ENCODE data around the gene CCNYL1. TPM values are rescaled to one million over a fixed set of nuclear protein-coding genes. Genes with fewer than 3 reads are reported as not detected.
"Not testable (repeated sequence)": the region's sequence is repeated elsewhere in the genome, so short reads cannot be mapped to it uniquely, and the experiment has no call there.

The CCNYL1 gene
- total and polyA plus RNA-seq, 2 donors from 2014 or later = 6.7 to 14.6 TPM

DNA sequence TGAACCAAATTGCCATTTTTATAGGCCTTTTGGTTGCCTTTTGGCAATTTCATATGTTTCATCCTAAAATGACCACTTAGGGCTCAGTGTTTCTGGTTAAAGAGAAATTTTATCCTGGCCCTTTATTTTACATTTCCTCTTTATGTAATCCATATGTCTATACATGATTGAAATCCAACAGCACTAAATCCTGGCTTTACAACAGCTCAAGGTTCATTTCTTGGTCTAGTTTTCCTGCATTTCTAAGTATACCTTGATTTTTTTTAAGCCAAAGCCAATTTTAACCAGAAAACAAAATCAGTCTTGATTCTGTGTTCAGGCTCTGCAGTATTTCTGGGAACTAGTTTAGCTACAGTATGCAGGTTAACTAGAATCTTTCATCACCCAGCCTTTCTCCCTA lies 46.6 kb downstream of the CCNYL1 start:
- H3K4me1 ChIP-seq (ENCODE audit: control insufficient read depth in 2 of 3, insufficient read depth in 2 of 3, low read depth in 1 of 3, low read length in 3 of 3) = no peaks in the 10 kb centered on the region
- FAIRE-seq (no peak), DNase-seq (no peak)
- H3K4me3 ChIP-seq (ENCODE audit: low read length in 3 of 3) = no peak overlapping the region
- no peaks in the 10 kb centered on the region for H3K9me3 ChIP-seq (ENCODE audit: control insufficient read depth in 2 of 3, insufficient read depth in 1 of 3, low read length in 3 of 3)
- no peak overlapping the region for H3K27ac ChIP-seq (ENCODE audit: low read depth in 2 of 2, low read length in 2 of 2)
- H3K9ac ChIP-seq (ENCODE audit: low read length in 3 of 3) = no peak overlapping the region
- H3K27me3 ChIP-seq (ENCODE audit: control insufficient read depth, insufficient read depth, low read length) = no peaks in the 10 kb centered on the region
- intact Hi-C loops (cut with DNase I) = no loop called here
- TF ChIP-seq, protein P1, sequence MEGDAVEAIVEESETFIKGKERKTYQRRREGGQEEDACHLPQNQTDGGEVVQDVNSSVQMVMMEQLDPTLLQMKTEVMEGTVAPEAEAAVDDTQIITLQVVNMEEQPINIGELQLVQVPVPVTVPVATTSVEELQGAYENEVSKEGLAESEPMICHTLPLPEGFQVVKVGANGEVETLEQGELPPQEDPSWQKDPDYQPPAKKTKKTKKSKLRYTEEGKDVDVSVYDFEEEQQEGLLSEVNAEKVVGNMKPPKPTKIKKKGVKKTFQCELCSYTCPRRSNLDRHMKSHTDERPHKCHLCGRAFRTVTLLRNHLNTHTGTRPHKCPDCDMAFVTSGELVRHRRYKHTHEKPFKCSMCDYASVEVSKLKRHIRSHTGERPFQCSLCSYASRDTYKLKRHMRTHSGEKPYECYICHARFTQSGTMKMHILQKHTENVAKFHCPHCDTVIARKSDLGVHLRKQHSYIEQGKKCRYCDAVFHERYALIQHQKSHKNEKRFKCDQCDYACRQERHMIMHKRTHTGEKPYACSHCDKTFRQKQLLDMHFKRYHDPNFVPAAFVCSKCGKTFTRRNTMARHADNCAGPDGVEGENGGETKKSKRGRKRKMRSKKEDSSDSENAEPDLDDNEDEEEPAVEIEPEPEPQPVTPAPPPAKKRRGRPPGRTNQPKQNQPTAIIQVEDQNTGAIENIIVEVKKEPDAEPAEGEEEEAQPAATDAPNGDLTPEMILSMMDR (IDR thresholded peaks at IDR 0.05; ENCODE audit: borderline replicate concordance, extremely low read depth, insufficient read depth) = no peak
- peaks cover 0 to 6% (median 3%) of the 10 kb centered on the region in 3 donors for H3K36me3 ChIP-seq (ENCODE audit: control insufficient read depth in 2 of 3, insufficient read depth in 3 of 3, low read length in 3 of 3)

DNA sequence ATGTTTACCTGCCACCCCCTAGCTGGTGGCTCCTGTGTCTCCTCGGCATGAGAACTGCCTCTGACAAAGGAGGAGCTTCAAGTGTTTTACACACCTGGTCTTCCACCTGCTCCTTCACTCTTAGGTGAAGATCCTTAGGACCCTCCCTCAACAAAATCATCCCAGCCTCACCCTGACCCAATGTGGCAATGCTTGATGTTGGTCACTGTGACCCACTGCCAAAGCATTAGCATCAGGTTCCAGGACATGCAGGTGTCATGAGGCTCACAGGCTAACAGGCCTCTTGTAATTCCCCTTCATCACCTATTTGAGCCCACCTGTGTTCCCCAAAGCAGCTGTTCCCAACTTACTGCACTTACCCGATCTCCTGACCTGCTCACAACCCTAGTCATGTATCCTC lies 48.5 kb downstream of the CCNYL1 start:
- TF ChIP-seq, protein P1 (IDR thresholded peaks at IDR 0.05; ENCODE audit: borderline replicate concordance, extremely low read depth, insufficient read depth) = no peak
- no peak overlapping the region for H3K27ac ChIP-seq (ENCODE audit: low read depth in 2 of 2, low read length in 2 of 2)
- H3K27me3 ChIP-seq (ENCODE audit: control insufficient read depth, insufficient read depth, low read length) = no peaks in the 10 kb centered on the region
- intact Hi-C loops (cut with DNase I) = no loop called here
- no peak for FAIRE-seq
- H3K36me3 ChIP-seq (ENCODE audit: control insufficient read depth in 2 of 3, insufficient read depth in 3 of 3, low read length in 3 of 3) = peaks cover 0 to 3% (median 0%) of the 10 kb centered on the region in 3 donors
- no peak for DNase-seq
- H3K9ac ChIP-seq (ENCODE audit: low read length in 3 of 3) = no peak overlapping the region
- H3K4me3 ChIP-seq (ENCODE audit: low read length in 3 of 3) = no peak overlapping the region
- H3K4me1 ChIP-seq (ENCODE audit: control insufficient read depth in 2 of 3, insufficient read depth in 2 of 3, low read depth in 1 of 3, low read length in 3 of 3) = peaks cover 0 to 8% (median 3%) of the 10 kb centered on the region in 3 donors
- no peaks in the 10 kb centered on the region for H3K9me3 ChIP-seq (ENCODE audit: control insufficient read depth in 2 of 3, insufficient read depth in 1 of 3, low read length in 3 of 3)

GRCh38 chr2:207760453-207760852 lies 49.0 kb downstream of the CCNYL1 start:
- peaks cover 0 to 3% (median 0%) of the 10 kb centered on the region in 3 donors for H3K36me3 ChIP-seq (ENCODE audit: control insufficient read depth in 2 of 3, insufficient read depth in 3 of 3, low read length in 3 of 3)
- H3K9me3 ChIP-seq (ENCODE audit: control insufficient read depth in 2 of 3, insufficient read depth in 1 of 3, low read length in 3 of 3) = no peaks in the 10 kb centered on the region
- H3K27me3 ChIP-seq (ENCODE audit: control insufficient read depth, insufficient read depth, low read length) = no peaks in the 10 kb centered on the region
- no peak overlapping the region for H3K9ac ChIP-seq (ENCODE audit: low read length in 3 of 3)
- H3K4me1 ChIP-seq (ENCODE audit: control insufficient read depth in 2 of 3, insufficient read depth in 2 of 3, low read depth in 1 of 3, low read length in 3 of 3) = peaks cover 0 to 8% (median 3%) of the 10 kb centered on the region in 3 donors
- intact Hi-C loops (cut with DNase I) = no loop called here
- TF ChIP-seq, protein P1 (IDR thresholded peaks at IDR 0.05; ENCODE audit: borderline replicate concordance, extremely low read depth, insufficient read depth) = no peak
- no peak overlapping the region for H3K4me3 ChIP-seq (ENCODE audit: low read length in 3 of 3)
- FAIRE-seq = no peak
- no peak overlapping the region for H3K27ac ChIP-seq (ENCODE audit: low read depth in 2 of 2, low read length in 2 of 2)
- no peak for DNase-seq

DNA sequence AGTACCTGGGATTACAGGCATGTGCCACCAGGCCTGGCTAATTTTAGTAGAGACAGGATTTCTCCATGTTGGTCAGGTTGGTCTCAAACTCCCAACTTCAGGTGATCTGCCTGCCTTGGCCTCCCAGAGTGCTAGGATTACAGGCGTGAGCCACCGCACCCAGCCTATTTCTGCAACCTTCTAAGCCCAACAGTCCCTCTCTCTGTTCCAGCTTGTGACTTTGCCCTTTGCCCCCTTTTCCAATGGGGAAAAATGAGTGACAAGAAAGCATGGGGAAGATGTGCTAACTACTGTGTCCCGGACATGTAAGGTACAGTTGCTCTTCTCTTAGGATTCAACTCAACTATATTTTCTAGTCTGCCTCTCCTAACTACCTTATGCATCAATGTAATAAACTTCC lies 50.0 kb downstream of the CCNYL1 start:
- H3K9me3 ChIP-seq (ENCODE audit: control insufficient read depth in 2 of 3, insufficient read depth in 1 of 3, low read length in 3 of 3); FAIRE-seq; H3K9ac ChIP-seq (ENCODE audit: low read length in 3 of 3); H3K4me1 ChIP-seq (ENCODE audit: control insufficient read depth in 2 of 3, insufficient read depth in 2 of 3, low read depth in 1 of 3, low read length in 3 of 3); H3K27me3 ChIP-seq (ENCODE audit: control insufficient read depth, insufficient read depth, low read length); H3K27ac ChIP-seq (ENCODE audit: low read depth in 2 of 2, low read length in 2 of 2); DNase-seq; H3K4me3 ChIP-seq (ENCODE audit: low read length in 3 of 3); H3K36me3 ChIP-seq (ENCODE audit: control insufficient read depth in 2 of 3, insufficient read depth in 3 of 3, low read length in 3 of 3); intact Hi-C loops (cut with DNase I): not testable (repeated sequence)
